Measurements from ENCODE around the gene ACOXL.

ACOXL gene

DNA sequence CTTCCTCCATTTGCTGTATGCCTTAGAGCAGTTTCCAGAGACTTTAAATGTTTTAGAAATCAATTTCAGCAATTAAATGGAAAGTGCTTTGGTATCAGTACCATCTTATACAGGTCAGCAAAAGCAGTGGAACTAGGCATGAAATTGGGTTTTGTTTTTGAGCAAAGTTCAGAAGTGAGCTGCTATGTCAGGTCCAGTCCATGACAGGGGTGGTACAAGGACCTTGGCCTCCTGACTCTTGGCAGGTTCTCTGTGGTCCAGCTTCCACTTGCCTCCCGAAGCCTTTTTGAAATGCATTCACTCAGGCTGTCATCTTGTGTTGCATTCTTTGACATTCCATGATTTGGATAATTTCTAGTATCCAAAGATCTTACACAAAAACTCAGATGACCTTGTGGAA is 159.3 kb downstream of the ACOXL start:
- no CpG with 5 or more reads among the region's 1 CpG for WGBS
- no peak overlapping the region for H2BK15ac ChIP-seq (ENCODE audit: low read depth, poor library complexity, severe bottlenecking)
- peaks cover 11% of the 10 kb centered on the region for H3K9me3 ChIP-seq (ENCODE audit: control insufficient read depth, low read length)
- H3K4ac ChIP-seq (ENCODE audit: low read depth in 1 of 2, low read length in 2 of 2), result no peak overlapping the region
- no peaks in the 10 kb centered on the region for H3K36me3 ChIP-seq (ENCODE audit: control insufficient read depth in 1 of 2, insufficient read depth in 2 of 2, low read depth in 1 of 2, low read length in 2 of 2)
- no peak overlapping the region for H3K23ac ChIP-seq (ENCODE audit: low read length in 2 of 2)
- H3K18ac ChIP-seq (ENCODE audit: low read depth in 1 of 2, low read length in 2 of 2), result no peak overlapping the region
- no peak overlapping the region for H3K14ac ChIP-seq (ENCODE audit: low read length in 2 of 2)
- no peak overlapping the region for H3K27ac ChIP-seq (ENCODE audit: low read length, poor library complexity, severe bottlenecking)
- H3K79me1 ChIP-seq (replicated peaks; ENCODE audit: low read length, poor library complexity, severe bottlenecking), result no peaks in the 10 kb centered on the region
- H2BK120ac ChIP-seq (ENCODE audit: low read depth, low read length), result no peak overlapping the region
- H2BK12ac ChIP-seq (ENCODE audit: low read length in 2 of 2), result no peak overlapping the region
- H3K4me2 ChIP-seq (ENCODE audit: low read length, poor library complexity, severe bottlenecking), result no peak overlapping the region
- H2AFZ ChIP-seq (ENCODE audit: low read depth, low read length), result no peak overlapping the region
- H2BK5ac ChIP-seq (ENCODE audit: low read depth, low read length, poor library complexity, severe bottlenecking), result no peak overlapping the region
- H3K4me3 ChIP-seq (ENCODE audit: insufficient read depth in 1 of 2, low read depth in 1 of 2, low read length in 2 of 2), result no peak overlapping the region
- peaks cover 24 to 40% of the 10 kb centered on the region in 2 experiments for H3K27me3 ChIP-seq (ENCODE audit: control insufficient read depth in 1 of 2, insufficient read depth in 1 of 2, low read length in 2 of 2)
- H4K91ac ChIP-seq (ENCODE audit: low read length), result no peak overlapping the region
- H2AK5ac ChIP-seq (ENCODE audit: low read length, severe bottlenecking), result no peak overlapping the region
- no peak overlapping the region for H4K8ac ChIP-seq (ENCODE audit: low read length)
- DNase-seq, result no peak
- H3K9ac ChIP-seq (ENCODE audit: low read length), result no peak overlapping the region
- H3K4me1 ChIP-seq (ENCODE audit: control insufficient read depth, insufficient read depth, low read depth, low read length), result no peaks in the 10 kb centered on the region

- no CpG with 5 or more reads among the region's 3 CpGs for WGBS
- no peak overlapping the region for H3K9ac ChIP-seq (ENCODE audit: low read length)
These were observed 163.9 kb downstream of the ACOXL start for GRCh38 chr2:110896226-110896625.

GRCh38 chr2:110897966-110898365 is 165.6 kb downstream of the ACOXL start:
- Histone ChIP-seq H4K91ac (ENCODE audit: low read length) (no peak overlapping the region), H3K36me3 (ENCODE audit: control insufficient read depth in 1 of 2, insufficient read depth in 2 of 2, low read depth in 1 of 2, low read length in 2 of 2) (no peaks in the 10 kb centered on the region), H3K79me1 (replicated peaks; ENCODE audit: low read length, poor library complexity, severe bottlenecking) (no peaks in the 10 kb centered on the region), H2AFZ (ENCODE audit: low read depth, low read length) (no peak overlapping the region), H2BK15ac (ENCODE audit: low read depth, poor library complexity, severe bottlenecking) (no peak overlapping the region), H3K14ac (ENCODE audit: low read length in 2 of 2) (no peak overlapping the region), H2BK12ac (ENCODE audit: low read length in 2 of 2) (no peak overlapping the region), H3K18ac (ENCODE audit: low read depth in 1 of 2, low read length in 2 of 2) (no peak overlapping the region), H3K9me3 (ENCODE audit: control insufficient read depth, low read length) (peaks cover 7% of the 10 kb centered on the region), H3K9ac (ENCODE audit: low read length) (no peak overlapping the region), H3K4me2 (ENCODE audit: low read length, poor library complexity, severe bottlenecking) (no peak overlapping the region), H3K4ac (ENCODE audit: low read depth in 1 of 2, low read length in 2 of 2) (no peak overlapping the region), H2BK5ac (ENCODE audit: low read depth, low read length, poor library complexity, severe bottlenecking) (no peak overlapping the region), H3K23ac (ENCODE audit: low read length in 2 of 2) (no peak overlapping the region), H3K27ac (ENCODE audit: low read length, poor library complexity, severe bottlenecking) (no peak overlapping the region), H2BK120ac (ENCODE audit: low read depth, low read length) (no peak overlapping the region), H4K8ac (ENCODE audit: low read length) (no peak overlapping the region), H3K27me3 (ENCODE audit: control insufficient read depth in 1 of 2, insufficient read depth in 1 of 2, low read length in 2 of 2) (peaks cover 21 to 31% of the 10 kb centered on the region in 2 experiments), H3K4me3 (ENCODE audit: insufficient read depth in 1 of 2, low read depth in 1 of 2, low read length in 2 of 2) (no peak overlapping the region), H2AK5ac (ENCODE audit: low read length, severe bottlenecking) (no peak overlapping the region), H3K4me1 (ENCODE audit: control insufficient read depth, insufficient read depth, low read depth, low read length) (no peaks in the 10 kb centered on the region)
- DNase-seq, result no peak
- WGBS, result no CpG with 5 or more reads among the region's 2 CpGs

More at GRCh38 chr2:110896226-110896625, 163.9 kb downstream of the ACOXL start:
- DNase-seq, result no peak
- Histone ChIP-seq H3K23ac (ENCODE audit: low read length in 2 of 2) (no peak overlapping the region), H2AK5ac (ENCODE audit: low read length, severe bottlenecking) (no peak overlapping the region), H3K36me3 (ENCODE audit: control insufficient read depth in 1 of 2, insufficient read depth in 2 of 2, low read depth in 1 of 2, low read length in 2 of 2) (no peaks in the 10 kb centered on the region), H2BK15ac (ENCODE audit: low read depth, poor library complexity, severe bottlenecking) (no peak overlapping the region), H3K4me2 (ENCODE audit: low read length, poor library complexity, severe bottlenecking) (no peak overlapping the region), H3K4ac (ENCODE audit: low read depth in 1 of 2, low read length in 2 of 2) (no peak overlapping the region), H4K91ac (ENCODE audit: low read length) (no peak overlapping the region), H3K27me3 (ENCODE audit: control insufficient read depth in 1 of 2, insufficient read depth in 1 of 2, low read length in 2 of 2) (peaks cover 27 to 42% of the 10 kb centered on the region in 2 experiments), H3K9me3 (ENCODE audit: control insufficient read depth, low read length) (peaks cover 7% of the 10 kb centered on the region), H2BK12ac (ENCODE audit: low read length in 2 of 2) (no peak overlapping the region), H3K14ac (ENCODE audit: low read length in 2 of 2) (no peak overlapping the region), H4K8ac (ENCODE audit: low read length) (no peak overlapping the region), H3K79me1 (replicated peaks; ENCODE audit: low read length, poor library complexity, severe bottlenecking) (no peaks in the 10 kb centered on the region), H2BK120ac (ENCODE audit: low read depth, low read length) (no peak overlapping the region), H2BK5ac (ENCODE audit: low read depth, low read length, poor library complexity, severe bottlenecking) (no peak overlapping the region), H3K4me1 (ENCODE audit: control insufficient read depth, insufficient read depth, low read depth, low read length) (no peaks in the 10 kb centered on the region), H3K4me3 (ENCODE audit: insufficient read depth in 1 of 2, low read depth in 1 of 2, low read length in 2 of 2) (no peak overlapping the region), H3K27ac (ENCODE audit: low read length, poor library complexity, severe bottlenecking) (no peak overlapping the region), H3K18ac (ENCODE audit: low read depth in 1 of 2, low read length in 2 of 2) (no peak overlapping the region), H2AFZ (ENCODE audit: low read depth, low read length) (no peak overlapping the region)

DNA sequence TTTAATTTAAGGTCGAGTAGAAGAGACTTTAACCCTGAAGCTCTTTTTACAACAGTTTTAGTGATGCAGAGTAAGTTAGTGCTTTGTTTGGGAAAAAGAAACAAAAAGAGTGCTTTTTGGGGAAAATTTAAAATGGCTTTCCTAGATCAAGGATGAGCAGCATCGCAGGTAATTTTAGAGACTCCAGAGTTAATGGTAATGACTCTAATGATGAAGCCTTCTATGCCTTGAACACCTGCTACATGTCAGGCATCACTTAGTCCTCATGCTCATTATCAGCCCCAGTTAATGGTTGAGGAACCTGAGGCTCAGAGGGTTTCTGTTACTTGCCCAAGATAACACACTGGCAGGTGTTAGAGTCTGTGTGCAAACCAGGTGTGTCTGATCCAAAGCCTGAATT is 167.8 kb downstream of the ACOXL start:
- no peak overlapping the region for H4K91ac ChIP-seq (ENCODE audit: low read length)
- no peak overlapping the region for H3K9ac ChIP-seq (ENCODE audit: low read length)

More for the DNA sequence above, 167.8 kb downstream of the ACOXL start:
- Histone ChIP-seq H4K8ac (ENCODE audit: low read length) (no peak overlapping the region), H3K27ac (ENCODE audit: low read length, poor library complexity, severe bottlenecking) (no peak overlapping the region), H2BK15ac (ENCODE audit: low read depth, poor library complexity, severe bottlenecking) (no peak overlapping the region), H3K79me1 (replicated peaks; ENCODE audit: low read length, poor library complexity, severe bottlenecking) (no peaks in the 10 kb centered on the region), H3K27me3 (ENCODE audit: control insufficient read depth in 1 of 2, insufficient read depth in 1 of 2, low read length in 2 of 2) (peaks cover 22 to 23% of the 10 kb centered on the region in 2 experiments), H3K4ac (ENCODE audit: low read depth in 1 of 2, low read length in 2 of 2) (no peak overlapping the region), H2BK12ac (ENCODE audit: low read length in 2 of 2) (no peak overlapping the region), H2BK5ac (ENCODE audit: low read depth, low read length, poor library complexity, severe bottlenecking) (no peak overlapping the region), H2AK5ac (ENCODE audit: low read length, severe bottlenecking) (no peak overlapping the region), H2BK120ac (ENCODE audit: low read depth, low read length) (no peak overlapping the region), H3K9me3 (ENCODE audit: control insufficient read depth, low read length) (peaks cover 7% of the 10 kb centered on the region), H3K18ac (ENCODE audit: low read depth in 1 of 2, low read length in 2 of 2) (no peak overlapping the region), H2AFZ (ENCODE audit: low read depth, low read length) (no peak overlapping the region), H3K36me3 (ENCODE audit: control insufficient read depth in 1 of 2, insufficient read depth in 2 of 2, low read depth in 1 of 2, low read length in 2 of 2) (no peaks in the 10 kb centered on the region), H3K4me2 (ENCODE audit: low read length, poor library complexity, severe bottlenecking) (no peak overlapping the region), H3K4me1 (ENCODE audit: control insufficient read depth, insufficient read depth, low read depth, low read length) (no peaks in the 10 kb centered on the region), H3K14ac (ENCODE audit: low read length in 2 of 2) (no peak overlapping the region), H3K4me3 (ENCODE audit: insufficient read depth in 1 of 2, low read depth in 1 of 2, low read length in 2 of 2) (no peak overlapping the region), H3K23ac (ENCODE audit: low read length in 2 of 2) (no peak overlapping the region)
- WGBS, result 82% methylated on average over 2 of the region's 2 CpGs
- DNase-seq, result no peak

Data from mesenchymal stem cell (in vitro differentiated cells and primary cell).